HG02588 (cell line): ENCODE results near the gene ITFG2.

Experiments used
- ATAC-seq: cut with Tn5 transposase; IDR thresholded peaks from one replicate; pipeline ENCODE4 v1.9.1; 2021; ENCODE audit warnings: mild to moderate bottlenecking, moderate library complexity; ENCODE audit not compliant: unreplicated experiment

ITFG2 gene

GRCh38 chr12:2794736-2795289 is 17.7 kb upstream of the ITFG2 start, which contains the start of gene FKBP4:
Gene FKBP4, plus strand, starts transcription at chr12:2794970. Its CDS starts 170 bp downstream, at chr12:2795140.
- peak; percentile 71 for ATAC-seq

GRCh38 chr12:2795291-2796186 is 16.9 kb upstream of the ITFG2 start:
- peak; percentile 71 for ATAC-seq

GRCh38 chr12:2796187-2796666 is 16.2 kb upstream of the ITFG2 start:
- ATAC-seq = no peak

- no peak for ATAC-seq
Measured at GRCh38 chr12:2797721-2798418, 14.6 kb upstream of the ITFG2 start.

GRCh38 chr12:2800046-2800570 is 12.4 kb upstream of the ITFG2 start:
- ATAC-seq = no peak

- ATAC-seq = no peak
Measured at GRCh38 chr12:2801044-2801783, 11.3 kb upstream of the ITFG2 start.

- ATAC-seq = no peak
Measured at GRCh38 chr12:2803635-2804392, 8.7 kb upstream of the ITFG2 start.

GRCh38 chr12:2804393-2805142 is 7.9 kb upstream of the ITFG2 start:
- ATAC-seq = no peak

- no peak for ATAC-seq
Measured at GRCh38 chr12:2805143-2805520, 7.3 kb upstream of the ITFG2 start.

- no peak for ATAC-seq
Measured at GRCh38 chr12:2806700-2807099, 5.8 kb upstream of the ITFG2 start.

GRCh38 chr12:2811801-2812200 is 667 bp upstream of the ITFG2 start:
- ATAC-seq = no peak

- peak; percentile 31 for ATAC-seq
Measured at GRCh38 chr12:2813214-2814185, 1.0 kb downstream of the ITFG2 start.

GRCh38 chr12:2819810-2820209 is 7.3 kb downstream of the ITFG2 start:
- ATAC-seq = no peak

GRCh38 chr12:2820432-2820831 is 8.0 kb downstream of the ITFG2 start:
- no peak for ATAC-seq

- no peak for ATAC-seq
Measured at GRCh38 chr12:2823483-2823882, 11.0 kb downstream of the ITFG2 start.

GRCh38 chr12:2824541-2824940 is 12.1 kb downstream of the ITFG2 start:
- no peak for ATAC-seq

GRCh38 chr12:2825132-2825531 is 12.7 kb downstream of the ITFG2 start:
- ATAC-seq = no peak

GRCh38 chr12:2826036-2826435 is 13.6 kb downstream of the ITFG2 start:
- ATAC-seq = no peak
